Measurements from ENCODE around the gene CYP2U1. TPM values are rescaled to one million over a fixed set of nuclear protein-coding genes. Genes with fewer than 3 reads are reported as not detected.

CYP2U1 gene
- total and polyA plus RNA-seq, 2 of the 4 experiments (the other 2 are of a cell fraction) = 6.1 to 11.1 TPM

GRCh38 chr4:107917500-107917899 is 13.8 kb upstream of the CYP2U1 start:
- Histone ChIP-seq H3K4me1 (ENCODE audit: control insufficient read depth, insufficient read depth, low read length) (no peaks in the 10 kb centered on the region), H3K27me3 (ENCODE audit: control insufficient read depth, insufficient read depth, low read length) (no peaks in the 10 kb centered on the region; the same call in 1 of the 2 replicates), H4K20me1 (ENCODE audit: insufficient read depth, low read length) (no peaks in the 10 kb centered on the region), H3K14ac (replicated peaks; ENCODE audit: low read depth, low read length) (no peak overlapping the region), H4K5ac (ENCODE audit: low read depth, low read length) (no peak overlapping the region), H2BK5ac (ENCODE audit: low read depth, low read length, poor library complexity, severe bottlenecking) (no peak overlapping the region), H4K91ac (ENCODE audit: insufficient read depth, low read depth, low read length) (no peak overlapping the region), H3K56ac (ENCODE audit: extremely low read depth, insufficient read depth, low read length) (no peak overlapping the region), H3K18ac (ENCODE audit: low read depth, low read length) (no peak overlapping the region), H4K8ac (ENCODE audit: low read depth in 2 of 2, low read length in 2 of 2) (no peak overlapping the region), H3K36me3 (ENCODE audit: control insufficient read depth, insufficient read depth, low read length) (no peaks in the 10 kb centered on the region), H3K9me1 (ENCODE audit: insufficient read depth, low read length) (peaks cover 2% of the 10 kb centered on the region; the same call in 1 of the 2 replicates), H3K9ac (ENCODE audit: low read depth, low read length) (no peak overlapping the region), H2AK9ac (replicated peaks; ENCODE audit: low read depth, low read length, poor library complexity) (no peak overlapping the region), H3K27ac (ENCODE audit: insufficient read depth, low read length) (no peak overlapping the region), H3K4ac (ENCODE audit: low read depth, low read length) (no peak overlapping the region), H2AFZ (replicated peaks; ENCODE audit: low read length, poor library complexity) (no peak overlapping the region), H3K9me3 (ENCODE audit: control insufficient read depth, insufficient read depth, low read length) (peaks cover 3% of the 10 kb centered on the region), H3K4me3 (ENCODE audit: insufficient read depth, low read depth, low read length) (no peak overlapping the region), H2BK120ac (ENCODE audit: low read depth, low read length) (no peak overlapping the region), H2BK15ac (ENCODE audit: low read depth, low read length) (no peak overlapping the region), H2AK5ac (ENCODE audit: low read depth, low read length) (no peak overlapping the region), H3K79me1 (ENCODE audit: low read depth in 1 of 2, low read length in 2 of 2) (no peaks in the 10 kb centered on the region), H3K23ac (ENCODE audit: low read depth, low read length) (no peak overlapping the region), H2BK20ac (ENCODE audit: low read depth, low read length) (no peak overlapping the region), H3K4me2 (ENCODE audit: low read depth, low read length) (no peak overlapping the region)
- ATAC-seq (ENCODE audit: low read depth) (no peak), DNase-seq (no peak)
- in situ Hi-C loops (cut with MboI; ENCODE audit: low sequenced_read_pairs) = no loop called here
- dilution Hi-C loops (cut with HindIII; ENCODE audit: low sequenced_read_pairs, unreplicated experiment) = no loop called here
- TF ChIP-seq POLR2A (IDR thresholded peaks at IDR 0.05; ENCODE audit: low read depth, low read length) (no peak), MXI1 (IDR thresholded peaks at IDR 0.05; ENCODE audit: borderline replicate concordance, low read depth, low read length) (no peak), BHLHE40 (IDR thresholded peaks at IDR 0.05; ENCODE audit: low read depth, low read length) (no peak), CEBPB (IDR thresholded peaks at IDR 0.05; ENCODE audit: low read depth, low read length) (no peak)
- BruUV-seq (replicated peaks) = no TSS peak
- WGBS, 2 experiments (ENCODE audit: extremely low coverage in 2 of 2, insufficient read length in 1 of 2) = no CpG with 5 or more reads among the region's 2 CpGs
- ChIA-PET CTCF (no interaction called here), POLR2A (ENCODE audit: unreplicated experiment) (no interaction called here)
- intact Hi-C loops (cut with micrococcal nuclease) = loop anchor here (5.0 to 10.0 kb wide), 2 partner anchors 643 to 720 kb away; no protein-coding TSS in a partner anchor
